ENCODE measurements around the gene RPL5. TPM values are rescaled to one million over a fixed set of nuclear protein-coding genes. Genes with fewer than 3 reads are reported as not detected.
"Not testable (repeated sequence)": the region's sequence is repeated elsewhere in the genome, so short reads cannot be mapped to it uniquely, and the experiment has no call there.

Gene RPL5
- 100 to 1,000 TPM; 225 to 532 (median 294) TPM for total RNA-seq
- long read RNA-seq, transcript RPL5-208 (8 exons, 1,085 nt): minor isoform, 80 of 456 reads
- long read RNA-seq, transcript RPL5-205 (3 exons, 1,210 nt): major isoform, 330 of 456 reads
- long read RNA-seq, partial matches to known transcripts: 37 of 456 reads
- long read RNA-seq, other reads (novel, unspliced or antisense): 9 of 456 reads

DNA sequence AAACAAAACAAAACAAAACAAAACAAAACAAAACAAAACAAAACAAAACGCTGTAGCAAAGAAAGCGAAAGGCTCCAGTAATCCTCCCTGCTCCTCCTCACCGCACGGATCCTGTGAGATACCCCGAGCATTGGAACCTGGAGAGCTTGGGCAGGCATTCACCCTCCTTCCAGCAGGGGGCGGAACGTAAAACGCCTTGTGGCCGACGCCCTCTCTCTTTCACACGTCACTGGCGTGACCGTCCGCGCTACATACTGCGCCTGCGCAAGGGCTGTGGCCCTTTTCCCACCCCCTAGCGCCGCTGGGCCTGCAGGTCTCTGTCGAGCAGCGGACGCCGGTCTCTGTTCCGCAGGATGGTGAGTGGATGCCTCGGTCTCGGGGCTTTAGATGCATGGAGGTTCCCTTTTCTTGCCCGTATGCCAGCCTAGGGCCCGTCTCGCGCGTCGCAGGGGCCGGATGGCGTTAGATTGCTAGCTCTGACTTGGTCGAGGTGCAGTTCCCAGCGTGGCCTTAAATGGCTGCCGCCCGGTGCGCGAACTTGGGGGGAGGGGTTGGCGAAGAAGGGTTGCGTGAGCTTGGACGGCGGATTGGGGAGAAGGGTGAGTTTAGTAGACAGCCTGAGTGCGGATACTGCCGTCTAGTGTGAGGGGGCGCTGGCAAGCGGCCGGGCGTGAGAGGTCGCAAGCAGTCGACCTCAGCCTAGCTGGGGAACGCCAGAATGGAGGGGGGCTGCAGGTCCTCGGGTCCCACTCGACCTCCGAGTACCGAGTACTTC is at the start of gene RPL5:
Gene RPL5, plus strand, starts transcription at position 279 of the 775 bp plus-strand sequence. Its CDS starts 75 bp downstream, at position 354.
- under 1% methylated on average over 45 of the region's 57 CpGs for WGBS (ENCODE audit: insufficient coverage, low coverage, low lambda C conversion rate, missing lambda C conversion rate)
- H3K27me3 ChIP-seq: no peaks in the 10 kb centered on the region
- ATAC-seq: peak; percentile 96 to 98 (median 98)

DNA sequence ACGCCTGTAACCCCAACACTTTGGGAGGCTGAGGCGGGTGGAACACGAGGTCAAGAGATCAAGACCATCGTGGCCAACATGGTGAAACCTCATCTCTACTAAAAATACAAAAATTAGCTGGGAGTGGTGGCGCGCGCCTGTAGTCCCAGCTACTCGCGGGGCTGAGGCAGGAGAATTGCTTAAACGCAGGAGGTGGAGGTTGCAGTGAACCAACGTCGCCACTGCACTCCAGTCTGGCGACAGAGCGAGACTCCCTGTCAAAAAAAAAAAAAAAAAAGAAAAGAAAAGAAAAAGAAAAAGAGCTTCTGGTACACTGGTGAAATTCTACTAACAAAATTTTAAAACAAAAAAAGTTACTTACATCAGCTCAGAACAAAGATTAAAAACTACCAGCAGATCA is 48.3 kb upstream of the RPL5 start:
- ATAC-seq; intact Hi-C loops (cut with DNase I); DNase-seq; H3K36me3 ChIP-seq; H3K9me3 ChIP-seq; H3K27me3 ChIP-seq; H3K4me1 ChIP-seq: not testable (repeated sequence)
- WGBS (ENCODE audit: insufficient coverage, low coverage, low lambda C conversion rate, missing lambda C conversion rate): 56% methylated on average over 13 of the region's 14 CpGs
- Histone ChIP-seq H3K4me3 (peak overlapping the region; percentile 86 to 91 (median 89)), H3K27ac (peak overlapping the region in 2 of 3 donors; percentile 87 to 93)

More for the DNA sequence above, at the start of gene RPL5:
- peak; percentile 94 for TF ChIP-seq POLR2A (IDR thresholded peaks at IDR 0.05)
- TF ChIP-seq, protein P1, sequence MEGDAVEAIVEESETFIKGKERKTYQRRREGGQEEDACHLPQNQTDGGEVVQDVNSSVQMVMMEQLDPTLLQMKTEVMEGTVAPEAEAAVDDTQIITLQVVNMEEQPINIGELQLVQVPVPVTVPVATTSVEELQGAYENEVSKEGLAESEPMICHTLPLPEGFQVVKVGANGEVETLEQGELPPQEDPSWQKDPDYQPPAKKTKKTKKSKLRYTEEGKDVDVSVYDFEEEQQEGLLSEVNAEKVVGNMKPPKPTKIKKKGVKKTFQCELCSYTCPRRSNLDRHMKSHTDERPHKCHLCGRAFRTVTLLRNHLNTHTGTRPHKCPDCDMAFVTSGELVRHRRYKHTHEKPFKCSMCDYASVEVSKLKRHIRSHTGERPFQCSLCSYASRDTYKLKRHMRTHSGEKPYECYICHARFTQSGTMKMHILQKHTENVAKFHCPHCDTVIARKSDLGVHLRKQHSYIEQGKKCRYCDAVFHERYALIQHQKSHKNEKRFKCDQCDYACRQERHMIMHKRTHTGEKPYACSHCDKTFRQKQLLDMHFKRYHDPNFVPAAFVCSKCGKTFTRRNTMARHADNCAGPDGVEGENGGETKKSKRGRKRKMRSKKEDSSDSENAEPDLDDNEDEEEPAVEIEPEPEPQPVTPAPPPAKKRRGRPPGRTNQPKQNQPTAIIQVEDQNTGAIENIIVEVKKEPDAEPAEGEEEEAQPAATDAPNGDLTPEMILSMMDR (IDR thresholded peaks at IDR 0.05): peak; percentile 93 to 97 (median 96)
- peaks cover 0 to 35% (median 13%) of the 10 kb centered on the region in 4 donors for H3K36me3 ChIP-seq
- peak within 1 kb of the TSS; percentile 75 to 91 (median 82) for H3K27ac ChIP-seq
- H3K9me3 ChIP-seq: no peaks in the 10 kb centered on the region
- peak; percentile 97 for DNase-seq
- H3K4me3 ChIP-seq: peak within 1 kb of the TSS; percentile 70 to 95 (median 90)
- peaks cover 0 to 18% (median 8%) of the 10 kb centered on the region in 4 donors for H3K4me1 ChIP-seq
- intact Hi-C loops (cut with DNase I): no loop called here

- Histone ChIP-seq H3K27me3 (no peaks in the 10 kb centered on the region), H3K4me1 (peaks cover 0 to 7% (median 2%) of the 10 kb centered on the region in 4 donors), H3K9me3 (no peaks in the 10 kb centered on the region), H3K27ac (peak overlapping the region; percentile 87 to 93 (median 90)), H3K4me3 (peak overlapping the region; percentile 86 to 91 (median 89)), H3K36me3 (no peaks in the 10 kb centered on the region)
- 21% methylated on average over 4 of the region's 25 CpGs for WGBS (ENCODE audit: insufficient coverage, low coverage, low lambda C conversion rate, missing lambda C conversion rate)
- ATAC-seq (peak in 2 of 4 donors; percentile 0 to 2), DNase-seq (peak in 1 of 3 donors; percentile 40)
- TF ChIP-seq, protein P1 (IDR thresholded peaks at IDR 0.05): no peak
- TF ChIP-seq POLR2A (IDR thresholded peaks at IDR 0.05): no peak
- intact Hi-C loops (cut with DNase I): no loop called here
Observed at GRCh38 chr1:92784021-92784638, 47.7 kb upstream of the RPL5 start.

DNA sequence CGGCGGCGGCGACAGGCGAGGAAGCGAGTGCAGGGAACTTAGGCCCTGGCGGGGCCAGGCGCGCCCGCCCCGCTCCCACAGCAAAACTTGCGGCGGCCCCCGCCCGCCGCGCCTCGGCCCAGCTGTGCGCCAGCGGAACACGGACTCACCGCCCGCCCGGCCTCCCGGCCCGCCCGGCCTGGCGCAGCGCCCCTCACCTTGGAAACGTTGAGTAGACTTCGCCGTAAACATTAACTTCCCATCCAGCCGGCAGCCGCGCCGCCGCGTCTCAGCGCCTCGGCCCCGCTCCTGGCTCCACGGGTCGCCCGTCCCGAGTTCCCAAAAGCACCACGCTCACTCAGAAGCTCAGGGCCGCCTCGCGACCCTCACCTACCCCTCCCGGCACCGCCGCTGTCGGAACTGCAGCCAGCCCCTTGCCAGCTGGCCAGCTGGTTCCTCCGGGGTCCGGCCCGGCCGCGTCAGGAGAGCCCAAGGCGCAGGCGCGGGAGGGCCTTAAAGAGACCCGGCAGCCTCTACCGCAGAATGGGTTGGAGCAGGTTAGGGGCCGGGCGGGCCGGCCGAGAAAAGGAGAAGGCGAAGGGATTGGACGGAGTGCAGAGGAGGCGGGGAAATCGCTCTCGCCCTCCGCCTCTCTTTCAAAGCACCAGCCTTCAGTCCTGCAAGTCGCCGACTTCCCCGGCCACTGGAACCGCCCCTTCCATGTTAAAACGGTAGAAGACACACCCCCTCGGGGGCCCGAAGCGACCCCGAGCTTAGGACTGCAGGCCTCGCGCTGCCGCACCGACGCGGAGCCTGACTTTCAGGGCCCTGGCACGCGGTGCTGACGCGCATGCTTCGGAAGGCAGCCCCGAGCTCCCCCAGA is 47.0 kb upstream of the RPL5 start, which contains the start of gene EVI5:
Gene EVI5, minus strand, starts transcription at position 470 of the 862 bp plus-strand sequence. CDS start 48,562 bp downstream, outside the sequence.
- intact Hi-C loops (cut with DNase I): no loop called here
- H3K9me3 ChIP-seq: no peaks in the 10 kb centered on the region
- H3K4me3 ChIP-seq: peak within 1 kb of the TSS; percentile 86 to 91 (median 89)
- no peaks in the 10 kb centered on the region for H3K27me3 ChIP-seq
- H3K36me3 ChIP-seq: no peaks in the 10 kb centered on the region
- H3K4me1 ChIP-seq: peaks cover 0 to 7% (median 2%) of the 10 kb centered on the region in 4 donors
- peak within 1 kb of the TSS; percentile 87 to 93 (median 90) for H3K27ac ChIP-seq
- DNase-seq (peak; percentile 96 to 97 (median 97)), ATAC-seq (peak; percentile 94 to 97 (median 96))
- 0% methylated on average over 16 of the region's 94 CpGs for WGBS (ENCODE audit: insufficient coverage, low coverage, low lambda C conversion rate, missing lambda C conversion rate)
- TF ChIP-seq, protein P1 (IDR thresholded peaks at IDR 0.05): peak in 1 of 4 donors; percentile 18
- TF ChIP-seq POLR2A (IDR thresholded peaks at IDR 0.05): peak; percentile 68

All from right lobe of liver (tissue), 6 donors.